HG02610 (cell line): ENCODE data around the gene ERICH6.

Experiments used
- ATAC-seq: cut with Tn5 transposase; IDR thresholded peaks from one replicate; pipeline ENCODE4 v1.9.1; 2021; ENCODE audit warnings: mild to moderate bottlenecking, moderate library complexity; ENCODE audit not compliant: unreplicated experiment

Gene ERICH6

DNA sequence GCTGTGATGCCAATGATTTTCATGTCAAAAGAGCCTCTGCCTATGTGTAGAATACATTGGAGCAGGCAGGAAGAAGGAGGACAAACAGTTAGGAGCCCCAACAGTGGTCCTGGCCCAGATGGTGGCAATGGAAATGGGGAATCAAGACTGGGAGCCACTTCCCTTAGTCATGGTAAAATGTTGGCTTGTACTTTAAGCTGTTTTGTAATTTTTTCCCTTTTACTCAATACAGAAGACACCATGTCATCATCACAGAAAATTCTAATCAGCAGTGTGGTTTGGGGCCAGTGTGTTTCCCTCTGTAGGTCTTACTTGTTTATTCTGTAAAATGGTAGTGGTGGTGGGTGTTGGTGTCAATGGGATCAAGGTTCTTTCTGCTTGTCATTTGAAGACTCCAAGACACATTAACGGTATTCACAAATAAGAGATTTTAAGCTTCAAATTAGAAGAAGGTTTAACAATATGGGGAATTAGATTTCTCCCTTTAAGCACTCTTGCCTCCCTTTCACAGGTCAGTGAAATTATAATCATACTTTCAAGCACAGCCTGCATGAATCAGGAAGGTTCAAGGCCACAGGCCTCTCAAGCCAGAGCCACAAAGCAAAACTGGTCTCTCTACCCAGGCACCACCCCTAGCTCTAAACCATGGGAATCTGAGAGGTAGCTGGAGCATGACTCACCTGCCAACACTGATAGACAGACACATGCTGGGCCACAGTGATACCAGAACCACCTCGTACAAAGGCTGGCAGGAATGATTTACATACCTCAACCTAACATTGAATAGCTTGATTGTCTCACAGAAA is 34.4 kb upstream of the ERICH6 start:
- ATAC-seq: peak; percentile 65

DNA sequence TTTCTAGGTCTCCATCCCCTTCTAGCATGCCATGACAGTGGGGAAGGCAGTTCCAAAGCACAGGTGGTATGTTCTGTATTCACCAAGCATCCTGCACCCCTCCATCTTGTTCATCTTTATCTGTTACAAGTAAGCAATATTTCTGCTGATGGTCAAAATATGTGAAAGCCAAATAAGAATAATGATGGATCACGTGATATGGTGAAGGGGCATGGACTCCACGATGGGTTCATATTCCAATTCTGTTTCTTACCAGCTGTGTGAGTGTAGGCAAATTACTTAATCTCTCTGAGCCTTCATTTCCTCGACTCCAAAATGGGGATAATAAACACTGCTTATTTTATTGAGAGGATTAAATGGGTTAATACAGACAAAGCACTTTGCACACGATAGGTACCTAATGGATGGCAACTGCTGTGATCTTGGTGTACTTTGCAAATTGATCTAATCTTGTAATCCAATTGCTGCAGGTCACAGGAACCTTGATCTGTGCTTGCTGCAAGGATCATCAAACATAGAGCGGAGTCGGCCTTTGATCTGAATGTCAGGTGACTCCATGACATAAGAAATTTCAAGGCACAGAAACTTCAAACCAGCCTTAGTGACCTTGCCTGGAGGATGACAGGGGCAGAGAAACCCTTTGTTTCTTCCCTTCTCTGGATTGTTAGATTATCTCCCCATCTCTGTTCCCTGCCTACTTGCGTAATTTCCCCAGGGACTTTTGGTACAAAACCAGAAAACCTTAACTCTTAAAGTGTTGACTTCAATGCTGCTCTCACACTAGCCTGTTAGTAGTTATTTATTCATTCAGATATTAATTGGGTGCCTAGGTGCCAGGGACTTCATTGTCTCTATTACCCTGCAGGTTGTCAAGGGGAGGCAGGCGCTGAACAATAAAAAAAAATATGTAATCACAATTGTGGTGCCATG is 33.4 kb upstream of the ERICH6 start:
- no peak for ATAC-seq

DNA sequence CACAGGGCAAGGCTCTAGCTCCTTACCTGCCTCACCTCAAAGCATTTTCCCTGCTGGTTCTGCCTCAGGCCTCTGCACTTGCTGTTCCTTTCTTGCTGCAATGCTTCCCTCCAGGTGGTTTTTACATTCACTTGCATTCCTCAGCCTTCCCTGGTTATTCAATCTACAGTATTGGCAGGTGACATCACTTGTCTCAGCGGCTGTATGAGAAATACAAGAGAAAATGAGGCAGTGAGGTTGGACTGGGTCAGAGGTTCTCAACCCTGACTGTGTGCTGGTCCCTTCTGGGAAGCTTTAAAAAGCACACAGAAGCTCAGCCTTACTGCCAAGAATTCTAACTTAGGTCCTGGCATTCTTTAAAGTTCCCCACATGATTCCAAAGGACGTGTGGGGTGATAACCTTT is 32.6 kb upstream of the ERICH6 start:
- ATAC-seq: no peak

DNA sequence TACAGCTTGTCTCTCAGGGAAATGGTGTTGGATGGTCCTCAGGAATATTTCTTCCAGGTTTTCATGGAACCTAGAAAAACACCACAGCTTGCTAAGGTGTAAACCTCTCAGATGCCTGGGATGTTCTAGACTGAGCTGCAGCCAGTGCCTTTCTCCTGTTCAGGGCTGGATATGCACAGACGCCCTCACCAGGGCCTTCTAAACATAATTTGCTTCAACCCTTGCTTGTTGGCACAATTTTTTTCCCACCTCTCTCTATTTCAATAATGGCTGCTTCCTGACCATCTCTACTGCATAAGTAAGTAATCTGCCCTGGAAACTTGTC is 31.0 kb upstream of the ERICH6 start:
- no peak for ATAC-seq

DNA sequence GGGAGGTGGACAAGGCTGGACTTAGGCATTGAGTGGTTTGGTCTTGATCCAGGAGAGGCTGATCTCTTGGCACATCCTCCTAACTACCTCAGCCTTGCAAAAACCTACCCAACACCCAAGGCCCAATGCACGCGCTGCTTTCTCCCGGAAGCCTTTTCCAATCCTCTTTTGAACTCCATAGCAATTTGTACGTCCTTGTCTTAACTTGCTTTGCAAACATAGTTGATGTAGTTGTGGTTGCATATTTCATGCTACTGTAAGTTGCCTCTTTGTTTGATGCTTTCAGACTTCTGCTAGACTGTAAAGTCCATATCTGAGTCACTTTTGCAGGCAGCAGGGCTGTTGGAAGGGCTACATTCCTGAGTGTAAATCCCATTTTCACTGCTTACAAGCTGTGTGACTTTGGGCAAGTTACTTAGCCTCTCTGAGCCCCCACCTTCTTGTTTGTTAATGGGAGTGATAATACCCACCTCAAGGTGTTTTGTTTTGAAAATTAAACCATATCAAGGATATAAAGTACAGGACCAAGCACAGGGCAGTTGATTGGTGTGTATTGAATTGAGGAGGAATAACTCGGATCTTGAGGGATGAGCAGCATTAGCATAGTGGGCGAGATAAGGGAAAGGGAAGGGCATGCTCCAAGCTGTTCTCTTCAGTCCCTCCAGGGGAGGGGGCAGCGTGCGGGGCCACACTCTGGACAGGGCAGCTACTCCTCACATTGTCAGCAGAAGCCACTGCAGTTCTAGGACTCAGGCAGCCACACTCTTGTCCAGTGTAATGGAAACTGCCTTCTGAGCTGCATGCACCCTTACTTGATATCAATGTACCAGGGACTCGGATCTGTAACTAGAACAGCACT is 30.4 kb upstream of the ERICH6 start:
- no peak for ATAC-seq

DNA sequence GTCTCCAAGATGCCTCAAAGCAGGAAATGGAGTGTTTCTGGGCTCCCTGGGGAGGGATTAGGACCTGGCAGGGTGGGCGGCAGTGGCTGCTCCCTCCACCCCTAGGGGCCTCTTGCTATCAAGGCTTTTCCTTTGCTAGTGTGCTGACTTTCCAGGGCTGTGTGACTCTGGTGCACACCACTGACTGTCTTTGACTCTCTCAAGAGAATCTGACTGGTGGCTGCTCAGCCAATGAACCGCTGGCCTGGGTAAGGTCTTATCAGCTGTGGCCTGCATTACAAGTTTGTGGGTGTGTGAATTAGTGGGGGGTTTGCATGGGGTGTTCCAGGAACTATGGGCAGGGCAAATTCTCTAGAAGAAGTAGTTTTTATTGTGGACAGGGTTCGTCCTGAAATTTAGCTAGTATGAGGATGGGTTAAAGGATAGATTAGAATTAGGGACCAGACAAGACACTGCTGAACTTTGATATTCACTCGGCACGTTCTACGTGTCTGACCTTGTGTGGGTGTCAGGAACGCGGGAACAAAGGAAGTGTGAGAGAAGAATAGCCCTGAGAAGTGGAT is 29.7 kb upstream of the ERICH6 start:
- no peak for ATAC-seq

DNA sequence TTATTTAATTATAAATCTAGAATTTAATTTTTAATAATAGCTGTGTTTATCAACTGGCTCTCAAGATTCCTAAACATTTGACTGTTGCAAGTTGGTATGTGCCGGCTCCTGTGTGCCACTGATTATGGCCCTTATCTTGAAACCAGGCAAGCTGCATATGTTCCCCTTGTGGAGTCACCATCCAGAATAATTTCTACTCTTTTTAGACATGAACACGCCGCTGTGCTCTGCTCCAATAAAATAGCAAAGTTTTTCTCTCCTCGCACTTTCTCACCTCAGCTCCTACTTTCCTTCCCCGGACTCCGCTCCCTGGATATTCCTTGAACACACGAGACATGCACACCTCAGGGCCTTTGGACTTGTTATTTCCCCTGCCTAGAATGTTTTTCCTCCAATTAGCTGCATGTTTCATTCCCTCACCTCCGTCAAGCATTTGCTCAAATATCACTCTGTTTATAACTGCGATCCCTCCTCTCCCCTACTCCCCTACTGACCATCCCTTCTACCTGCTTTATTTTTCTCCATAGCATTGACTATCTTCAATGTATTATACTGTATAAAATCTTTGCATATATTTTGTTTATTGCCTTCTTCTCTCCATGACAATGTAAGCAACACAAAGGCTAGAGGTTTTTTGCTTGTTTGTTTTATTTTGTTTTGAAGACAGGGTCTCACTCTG is 26.1 kb upstream of the ERICH6 start:
- ATAC-seq: no peak

DNA sequence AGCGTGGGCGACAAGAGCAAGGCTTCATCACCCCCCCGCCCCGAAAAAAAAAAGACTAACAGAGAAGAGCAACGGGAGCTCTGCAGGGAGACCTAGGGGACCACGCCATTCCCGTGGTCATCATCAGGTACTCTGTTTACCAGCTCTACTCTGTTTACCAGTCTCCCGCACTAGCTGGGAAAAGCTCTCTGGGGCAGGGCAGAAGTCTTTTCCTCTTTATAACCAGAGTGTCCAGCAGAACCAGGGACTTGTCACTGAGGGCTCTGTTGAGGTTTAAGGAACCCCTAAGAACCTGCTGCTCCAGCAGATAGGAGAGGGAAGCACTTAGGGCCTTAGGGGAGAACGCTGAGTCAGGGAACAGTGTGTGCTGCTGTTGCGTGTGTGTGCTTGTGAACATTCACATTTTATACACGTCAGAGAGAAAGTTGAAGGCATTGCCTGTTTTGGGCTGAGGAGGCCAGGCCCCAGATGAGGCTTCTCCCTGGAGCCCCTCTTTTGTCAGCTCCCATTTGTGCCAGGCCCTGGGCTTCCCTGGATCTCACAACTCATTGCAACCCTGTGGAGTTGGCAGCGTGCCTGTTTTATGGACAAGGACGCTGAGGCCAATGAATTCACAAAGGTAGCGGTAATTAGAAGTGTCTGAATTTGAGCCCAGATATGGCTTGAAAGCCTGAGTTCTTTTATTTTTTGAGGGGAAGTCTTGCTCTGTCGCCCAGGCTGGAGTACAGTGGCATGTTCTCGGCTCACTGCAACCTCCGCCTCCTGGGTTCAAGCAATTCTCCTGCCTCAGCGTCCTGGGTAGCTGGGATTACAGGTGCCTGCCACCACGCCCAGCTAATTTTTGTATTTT is 24.2 kb upstream of the ERICH6 start:
- no peak for ATAC-seq

DNA sequence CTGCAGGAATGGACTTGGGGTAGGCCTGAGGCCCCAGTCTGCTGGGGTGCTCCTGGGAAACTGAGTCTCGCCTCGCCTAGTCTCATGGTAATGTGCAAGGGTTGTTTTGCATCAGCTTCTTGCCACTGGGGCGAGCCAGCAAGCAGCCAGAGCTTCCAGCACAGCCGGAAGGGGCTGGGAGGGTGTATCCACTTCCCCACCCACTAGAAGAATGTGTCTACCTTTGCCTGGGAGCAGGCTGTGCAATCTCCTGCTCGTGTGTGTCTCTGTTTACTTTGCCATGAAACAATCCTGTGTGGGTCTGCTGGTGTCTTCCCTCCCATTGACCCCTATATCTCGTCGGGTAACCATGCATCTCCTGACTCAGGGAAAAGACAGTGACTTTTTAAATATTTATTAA is 21.8 kb upstream of the ERICH6 start:
- ATAC-seq: no peak

DNA sequence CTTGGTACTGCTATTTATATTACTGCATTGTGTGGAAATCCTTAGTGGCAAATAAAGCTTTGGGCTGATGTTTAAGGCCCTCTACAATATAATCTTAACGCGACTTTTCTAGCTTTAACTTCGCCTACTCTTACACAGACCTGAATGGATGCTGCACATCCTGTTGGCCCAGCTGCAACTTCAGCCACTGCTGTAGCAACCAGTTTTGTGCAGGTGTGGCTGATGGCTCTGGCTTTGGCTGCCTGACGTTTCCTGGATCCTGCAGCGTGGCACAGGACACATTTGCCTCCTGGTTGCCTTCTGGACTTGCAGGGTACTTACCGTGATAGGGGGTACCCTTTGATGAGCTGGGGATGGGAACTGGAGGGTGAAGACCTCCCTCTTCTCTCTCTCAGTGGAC is 20.2 kb upstream of the ERICH6 start:
- ATAC-seq: no peak

DNA sequence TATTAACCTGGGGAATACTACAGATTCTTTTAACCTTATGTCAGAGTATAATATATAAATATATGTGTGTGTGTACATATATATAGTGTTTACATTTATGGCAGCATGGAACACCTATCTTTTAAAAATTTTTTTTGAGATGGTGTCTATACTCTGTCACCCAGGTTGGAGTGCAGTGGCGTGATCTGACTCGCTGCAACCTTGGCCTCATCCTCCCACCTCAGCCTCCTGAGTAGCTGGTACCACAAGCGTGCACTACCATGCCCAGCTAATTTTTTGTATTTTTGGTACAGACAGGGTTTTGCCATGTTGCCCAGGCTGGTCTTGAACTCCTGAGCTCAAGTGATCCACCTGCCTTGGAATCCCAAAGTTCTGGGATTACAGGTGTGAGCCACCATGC is 18.5 kb upstream of the ERICH6 start:
- no peak for ATAC-seq

DNA sequence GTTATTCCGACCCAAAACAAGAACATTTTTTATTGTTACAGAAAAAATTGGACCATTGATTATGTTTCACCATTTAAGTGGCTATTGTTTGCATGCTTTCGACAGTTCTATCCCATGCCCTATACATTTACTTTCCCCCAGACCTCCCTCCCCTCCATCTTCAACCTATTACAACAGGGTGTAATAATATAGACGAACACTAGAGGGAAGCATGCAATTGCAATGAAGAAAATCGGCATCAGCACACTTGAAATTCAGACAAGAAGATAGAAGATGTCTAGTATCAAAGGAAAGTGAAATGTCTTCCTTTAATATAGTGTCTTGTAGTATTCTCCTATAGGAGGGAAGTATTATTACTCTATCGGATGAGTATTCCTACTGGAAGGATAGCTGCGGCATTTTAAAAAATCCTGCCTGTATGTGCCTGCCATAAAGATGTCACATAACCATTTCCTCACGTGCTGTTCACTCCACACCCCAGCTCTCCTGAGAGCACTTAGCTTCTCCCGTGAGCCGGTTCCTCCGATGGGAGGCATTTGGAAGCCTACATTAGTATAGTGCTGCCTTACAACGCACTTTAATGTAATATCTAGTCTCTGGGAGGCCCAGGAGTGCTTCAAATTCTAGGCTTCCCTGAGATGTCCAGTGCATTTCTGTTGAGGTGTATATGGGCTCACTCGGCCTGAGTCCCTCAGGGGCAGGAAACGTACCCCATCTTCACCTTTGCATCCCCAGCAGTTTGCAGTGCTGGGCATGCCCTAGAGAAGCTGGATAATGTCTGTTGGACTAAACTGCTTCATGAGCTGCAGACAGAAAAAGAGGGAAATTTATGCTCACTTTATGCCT is 17.8 kb upstream of the ERICH6 start:
- ATAC-seq: peak; percentile 74

DNA sequence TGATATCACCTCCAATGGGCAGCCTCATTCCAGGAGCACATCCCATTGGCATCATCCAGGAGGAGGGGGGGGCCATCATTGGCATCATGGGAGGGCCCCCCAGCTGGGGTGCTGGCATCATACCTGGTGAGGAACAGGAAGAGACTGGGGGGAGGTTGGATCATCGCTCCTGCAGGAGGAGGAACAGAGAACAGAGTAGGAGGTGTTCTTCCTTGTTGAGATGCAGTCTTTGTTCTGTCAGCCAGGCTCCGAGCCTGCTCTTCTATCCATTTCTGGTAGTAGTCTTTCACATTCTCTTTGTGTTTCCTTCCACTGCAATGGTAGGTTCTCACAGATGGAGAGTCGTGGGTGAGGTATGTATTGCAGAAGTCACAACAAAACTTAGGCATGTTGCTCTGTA is 16.7 kb upstream of the ERICH6 start:
- no peak for ATAC-seq

DNA sequence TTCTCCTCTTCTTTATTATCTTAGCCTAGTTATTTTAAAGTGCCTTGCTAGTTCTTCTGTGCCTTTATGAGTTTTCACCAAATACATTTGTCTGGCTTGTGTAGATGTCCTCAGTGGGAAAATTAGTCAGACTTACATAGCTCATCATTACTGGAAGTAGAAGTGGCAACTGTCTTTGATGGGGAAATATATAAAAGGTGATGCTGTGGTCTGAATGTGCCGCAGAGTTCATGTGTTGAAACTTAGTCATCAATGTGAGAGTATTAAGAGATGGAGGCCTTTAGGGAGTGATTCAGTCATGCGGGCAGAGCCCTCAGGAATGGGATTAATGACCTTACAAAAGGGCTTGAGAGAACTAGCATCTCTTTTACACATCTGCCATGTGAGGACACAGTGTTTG is 6.4 kb upstream of the ERICH6 start:
- ATAC-seq: no peak

DNA sequence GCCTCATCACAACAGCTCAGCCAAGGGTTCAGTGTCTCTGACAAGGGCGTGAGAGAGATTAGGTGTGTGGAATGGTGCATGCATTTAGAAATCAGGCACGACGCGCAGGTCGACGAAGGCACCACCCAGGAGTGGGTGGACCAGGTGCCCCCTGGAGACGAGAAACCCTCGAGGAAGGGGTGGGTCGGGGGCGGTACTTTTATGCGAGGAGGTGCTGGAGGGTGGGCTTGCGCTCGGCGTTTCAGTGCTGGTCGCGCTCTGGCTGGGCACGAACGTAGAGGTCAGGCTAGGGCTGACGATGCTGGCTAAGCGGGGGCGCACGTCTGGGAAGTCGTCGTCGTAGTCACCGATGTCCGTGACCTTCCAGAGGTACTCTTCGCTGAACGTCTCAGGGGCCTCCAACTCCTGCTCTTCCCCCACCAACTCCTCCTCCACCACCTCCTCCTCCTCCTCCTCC is 393 bp downstream of the ERICH6 start:
- ATAC-seq: peak; percentile 34

DNA sequence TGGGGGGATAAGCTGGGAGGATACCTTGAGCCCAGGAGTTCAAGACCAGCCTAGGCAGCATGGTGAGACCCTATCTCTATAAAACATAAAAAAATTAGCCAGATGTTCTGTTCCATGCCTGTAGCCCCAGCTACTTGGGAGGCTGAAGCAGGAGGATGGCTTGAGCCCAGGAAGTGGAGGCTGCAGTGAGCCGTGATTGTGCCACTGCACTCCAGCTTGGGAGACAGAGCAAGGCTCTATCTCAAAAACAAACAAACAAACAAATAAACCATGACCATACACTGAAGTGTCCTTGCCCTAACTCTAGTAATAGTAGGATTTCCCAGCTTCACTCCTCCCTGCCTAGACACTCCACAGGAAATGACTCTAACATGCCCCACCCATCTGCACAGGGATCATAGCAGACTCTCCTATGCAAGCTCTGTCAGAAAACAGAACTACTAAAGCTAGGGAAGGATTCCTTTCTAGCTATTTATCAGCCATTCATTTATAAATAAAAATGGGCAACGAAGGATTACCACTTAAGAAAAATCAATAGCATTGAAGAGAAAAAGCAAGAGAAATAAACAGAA is 4.6 kb downstream of the ERICH6 start:
- no peak for ATAC-seq

DNA sequence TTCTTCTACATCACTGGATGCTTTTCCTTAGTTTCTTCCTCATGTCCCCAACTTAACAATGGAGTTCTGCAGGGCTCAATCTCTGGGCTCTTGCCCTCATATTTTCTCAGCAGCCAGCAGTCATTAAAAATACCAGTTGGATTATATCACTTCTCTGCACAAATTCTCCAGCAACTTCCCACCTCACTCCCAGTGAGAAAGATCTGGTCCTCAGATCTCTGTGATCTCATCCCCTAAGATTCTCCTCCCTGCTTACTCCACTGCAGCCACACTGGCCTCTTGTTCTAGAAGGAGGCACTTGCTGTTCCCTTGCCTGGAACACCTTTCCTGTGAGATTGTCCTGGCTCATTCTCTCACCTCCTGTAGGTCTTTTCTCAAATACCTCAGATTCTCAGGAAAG is 6.1 kb downstream of the ERICH6 start:
- ATAC-seq: no peak

DNA sequence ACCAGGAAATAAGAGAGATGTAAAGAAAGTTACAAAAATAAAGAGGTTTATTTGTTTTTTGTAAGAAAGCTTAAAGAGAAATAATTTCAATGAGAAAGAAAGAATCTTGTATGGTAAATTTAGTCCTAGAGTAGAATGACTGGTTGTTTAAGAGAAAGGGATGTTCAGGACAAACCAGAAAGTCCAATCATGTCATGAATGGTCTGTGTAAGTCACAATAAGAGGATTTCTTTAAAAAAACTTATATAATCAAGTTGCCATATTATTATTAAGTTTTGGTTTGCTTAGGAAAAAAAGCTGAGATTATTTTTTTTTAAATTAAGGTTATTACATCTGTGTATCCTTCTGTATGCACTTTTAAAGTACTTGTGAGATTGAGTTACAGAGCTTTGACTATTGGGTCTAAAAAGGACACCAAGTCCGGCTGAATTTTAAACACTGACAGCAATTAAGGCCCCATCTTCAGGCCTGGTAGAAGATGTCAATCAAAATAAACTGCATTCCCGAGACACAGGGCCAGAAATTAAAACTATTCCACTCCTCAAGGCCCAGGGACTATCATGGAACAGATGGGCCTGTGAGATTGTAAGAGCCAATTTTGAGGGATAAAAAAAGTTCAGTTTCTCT is 12.2 kb downstream of the ERICH6 start:
- no peak for ATAC-seq
